GM19452 (cell line): Measurements from ENCODE around the gene EMD.
"Not testable (repeated sequence)": the region's sequence is repeated elsewhere in the genome, so short reads cannot be mapped to it uniquely, and the experiment has no call there.

Source experiments
- ATAC-seq: cut with Tn5 transposase; IDR thresholded peaks from one replicate; pipeline ENCODE4 v1.9.1; 2021; ENCODE audit not compliant: unreplicated experiment

EMD gene

DNA sequence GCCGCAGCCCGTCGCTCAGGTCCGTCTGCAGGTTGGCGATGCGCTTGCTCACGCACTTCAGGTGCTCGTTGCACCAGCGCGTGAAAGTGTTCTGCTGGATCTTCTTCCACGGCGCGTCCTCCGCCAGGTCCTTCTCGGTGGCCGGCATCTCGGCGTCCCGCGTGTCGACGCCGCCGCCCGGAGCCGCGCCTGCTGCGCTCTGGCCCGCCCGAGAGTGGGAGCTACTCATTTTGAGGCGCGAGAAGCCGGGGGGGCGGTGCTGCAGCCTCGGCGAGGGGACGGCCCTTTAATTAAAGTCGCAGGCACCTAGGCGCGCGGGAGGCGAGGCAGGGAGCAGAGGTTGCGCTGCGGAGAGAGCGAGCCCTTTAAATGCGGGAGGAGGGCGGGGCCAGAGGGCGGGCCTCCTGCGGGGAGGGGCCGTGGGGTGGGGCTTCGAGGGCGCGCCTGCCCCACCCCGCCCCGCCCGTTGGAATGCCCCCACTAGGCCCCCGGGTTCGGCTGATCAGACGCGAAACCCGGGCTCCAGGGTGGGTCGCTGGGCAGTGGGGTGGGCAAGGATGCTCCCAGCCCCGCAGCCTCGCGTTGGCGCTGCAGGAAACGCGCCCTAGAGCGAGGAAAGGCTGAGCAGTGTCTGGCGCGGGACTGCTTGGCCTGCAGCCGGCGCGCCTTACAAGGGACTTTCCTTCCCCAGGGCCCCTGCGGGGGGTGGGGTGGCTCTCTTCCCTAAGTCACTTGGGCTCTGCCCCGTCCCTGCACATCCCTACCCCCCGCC, 7.9 kb upstream of the EMD start:
- peak; percentile 55 for ATAC-seq

DNA sequence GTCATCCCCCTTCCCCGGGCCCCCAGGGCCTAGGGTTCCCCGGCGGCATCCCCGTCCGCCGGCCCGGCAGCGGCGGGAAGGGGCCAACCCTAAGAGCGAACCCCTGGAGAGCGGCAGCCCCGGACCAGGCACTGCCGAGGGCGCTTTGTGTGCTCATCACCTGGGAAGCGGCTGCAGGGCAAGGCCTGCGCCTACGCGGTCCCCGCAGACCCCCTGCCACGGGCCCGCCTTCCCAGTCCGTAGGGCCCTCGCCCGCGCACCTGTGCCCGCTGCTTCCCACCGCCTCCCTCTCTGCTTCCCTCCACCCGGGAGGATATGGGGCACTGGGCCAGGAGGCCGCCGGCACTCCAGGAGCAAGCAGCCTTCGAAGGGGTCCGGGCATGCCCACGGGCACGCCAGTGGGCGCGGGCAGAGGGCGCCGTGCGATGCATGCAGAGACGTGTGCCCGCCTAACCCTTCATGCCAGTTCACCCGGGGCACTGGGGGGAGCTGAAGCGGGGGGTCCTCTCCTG, 7.2 kb upstream of the EMD start:
- ATAC-seq = peak; percentile 10

DNA sequence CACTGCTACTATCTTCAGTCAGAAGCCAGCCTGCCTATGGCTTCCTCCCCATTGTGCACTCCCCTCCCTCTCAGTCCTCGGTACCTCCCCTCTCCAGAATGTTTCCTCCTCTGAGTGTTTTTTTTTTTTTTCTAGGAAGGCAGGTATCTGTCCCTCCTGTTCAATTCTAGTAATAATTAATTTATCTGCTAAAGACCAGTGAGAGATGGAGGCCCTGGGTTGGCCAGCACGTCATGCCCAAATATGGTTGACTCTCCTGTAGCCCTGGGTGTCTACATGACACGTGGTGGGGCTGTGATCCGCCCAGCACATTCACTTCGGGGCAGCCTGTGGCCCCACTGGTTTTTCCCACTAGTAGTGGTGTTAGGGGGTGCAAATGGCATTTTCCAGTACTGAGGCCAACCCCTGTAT, 6.5 kb upstream of the EMD start:
- ATAC-seq = no peak

DNA sequence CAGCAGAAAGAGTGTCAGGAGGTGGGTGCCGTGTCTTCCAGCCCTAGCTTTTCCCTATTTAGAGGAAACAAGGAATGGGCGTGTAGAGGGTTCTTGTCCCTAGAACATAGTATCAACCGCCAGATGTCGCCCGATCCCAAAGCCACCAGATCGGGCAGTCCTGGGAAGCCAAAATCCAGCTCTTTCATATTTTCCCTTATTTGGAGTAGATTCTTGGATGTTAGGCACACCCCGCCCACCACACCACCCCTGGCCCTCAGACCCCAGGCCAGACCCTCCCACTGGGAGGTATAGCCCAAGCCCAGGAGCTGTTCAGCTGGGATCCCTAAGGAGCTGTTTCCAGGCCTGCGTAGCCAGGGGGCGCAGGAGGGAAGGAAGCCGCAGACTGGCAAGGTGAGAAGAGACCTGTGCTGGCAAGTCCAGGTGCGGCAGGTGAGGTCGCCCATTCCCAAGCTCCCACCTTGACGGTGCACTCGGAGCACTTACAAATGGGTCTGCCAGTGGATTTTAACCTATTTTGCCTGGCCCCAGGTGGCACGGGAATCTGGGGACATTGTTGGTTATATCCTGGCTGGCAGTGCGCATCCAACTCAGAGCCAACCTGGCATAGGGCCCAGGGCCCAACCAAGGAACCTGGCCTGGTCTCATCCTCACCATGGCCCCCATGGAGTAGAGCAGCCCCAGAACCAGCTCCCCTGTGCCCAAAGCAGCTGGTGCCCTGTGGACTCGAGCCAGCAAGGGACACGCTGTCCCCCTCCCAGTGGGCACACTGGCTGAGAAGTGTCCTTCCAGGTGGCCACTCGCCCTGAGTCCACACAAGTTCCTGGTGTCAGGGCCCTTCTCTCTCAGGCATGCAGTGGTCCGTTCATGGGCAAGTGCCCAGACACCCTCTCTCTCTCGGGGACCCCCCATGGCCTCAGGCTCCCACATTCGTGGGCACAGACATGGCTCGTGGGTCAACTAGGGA, 5.5 kb upstream of the EMD start:
- no peak for ATAC-seq

DNA sequence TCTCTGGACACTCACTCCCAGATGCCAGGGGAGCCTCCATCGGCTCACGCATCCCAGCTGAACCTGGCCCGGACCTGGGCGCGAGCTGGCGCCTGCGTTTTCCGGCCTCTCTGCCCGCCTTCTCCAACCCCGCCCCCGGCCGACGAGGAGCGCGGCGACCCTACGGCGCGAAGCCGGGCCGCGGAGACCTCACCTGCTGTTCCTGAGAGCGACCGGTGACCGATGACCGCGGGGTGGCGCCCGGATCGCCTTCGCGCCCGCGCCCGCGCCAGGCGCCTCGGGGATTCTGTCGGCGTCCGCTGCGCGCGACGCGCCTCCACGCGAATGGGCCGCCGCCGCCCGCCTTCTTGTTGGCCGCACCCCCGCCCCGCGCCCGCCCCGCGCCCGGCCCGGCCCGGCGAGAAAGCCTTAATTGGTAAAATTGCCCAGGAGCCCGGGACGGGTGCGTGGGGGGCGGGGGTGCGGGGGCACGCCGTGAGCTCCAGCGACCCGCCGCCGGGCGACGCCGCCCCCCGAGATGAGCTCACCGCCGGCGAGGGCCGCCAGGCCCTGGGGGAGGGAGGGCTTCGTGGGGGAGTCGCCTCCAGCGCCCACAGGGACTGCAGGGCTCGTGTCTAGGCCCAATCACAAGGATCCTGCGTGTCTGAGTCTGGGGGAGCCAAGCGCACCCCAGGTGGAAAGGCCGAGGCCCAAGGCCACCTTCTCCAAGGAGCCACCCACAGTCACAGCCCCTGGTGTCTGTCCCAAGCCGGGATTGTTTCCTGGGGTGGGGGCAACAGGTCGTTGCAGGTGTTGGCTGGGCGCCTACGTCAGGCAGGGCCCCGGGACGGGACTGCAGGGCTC, 4.6 kb upstream of the EMD start, which contains the start of gene FLNA:
FLNA (minus strand) TSS at position 322 of the 843 bp plus-strand sequence. CDS start 3,389 bp downstream, outside the sequence.
- no peak for ATAC-seq

DNA sequence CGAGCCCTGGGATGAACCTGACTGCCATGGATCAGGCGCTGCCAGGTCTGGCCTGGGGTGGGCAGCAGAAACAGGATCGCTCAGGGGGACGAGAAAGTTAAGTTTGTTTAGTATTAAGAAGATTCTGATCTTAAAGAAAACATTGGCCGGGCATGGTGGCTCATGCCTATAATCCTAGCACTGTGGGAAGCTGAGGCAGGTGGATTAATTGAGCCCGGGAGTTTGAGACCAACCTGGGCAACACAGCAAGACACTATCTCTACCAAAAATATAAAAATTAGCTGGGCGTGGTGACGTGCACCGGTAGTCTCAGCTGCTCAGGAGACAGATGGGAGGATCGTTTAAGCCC, 4.0 kb upstream of the EMD start:
- ATAC-seq = no peak

DNA sequence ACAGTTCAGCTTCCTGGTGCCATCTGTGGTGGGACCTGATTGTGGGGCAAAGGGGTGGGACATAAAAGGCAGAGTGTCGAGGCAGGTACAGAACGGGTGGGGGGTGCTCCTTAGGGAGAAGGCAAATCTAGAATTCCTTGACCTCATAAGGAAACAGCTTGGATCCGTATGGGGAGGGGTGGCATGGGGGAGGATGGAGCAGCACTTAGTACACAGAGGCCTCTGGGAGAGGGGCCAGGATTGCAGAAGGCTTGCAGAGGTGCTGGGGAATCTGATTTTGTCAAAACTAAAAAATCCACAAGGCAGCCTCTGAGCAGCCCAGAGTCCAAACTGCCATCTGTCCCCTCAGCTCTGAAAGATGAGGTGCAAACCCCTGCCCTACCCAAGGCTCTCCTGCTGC, 2.3 kb upstream of the EMD start:
- ATAC-seq = no peak

DNA sequence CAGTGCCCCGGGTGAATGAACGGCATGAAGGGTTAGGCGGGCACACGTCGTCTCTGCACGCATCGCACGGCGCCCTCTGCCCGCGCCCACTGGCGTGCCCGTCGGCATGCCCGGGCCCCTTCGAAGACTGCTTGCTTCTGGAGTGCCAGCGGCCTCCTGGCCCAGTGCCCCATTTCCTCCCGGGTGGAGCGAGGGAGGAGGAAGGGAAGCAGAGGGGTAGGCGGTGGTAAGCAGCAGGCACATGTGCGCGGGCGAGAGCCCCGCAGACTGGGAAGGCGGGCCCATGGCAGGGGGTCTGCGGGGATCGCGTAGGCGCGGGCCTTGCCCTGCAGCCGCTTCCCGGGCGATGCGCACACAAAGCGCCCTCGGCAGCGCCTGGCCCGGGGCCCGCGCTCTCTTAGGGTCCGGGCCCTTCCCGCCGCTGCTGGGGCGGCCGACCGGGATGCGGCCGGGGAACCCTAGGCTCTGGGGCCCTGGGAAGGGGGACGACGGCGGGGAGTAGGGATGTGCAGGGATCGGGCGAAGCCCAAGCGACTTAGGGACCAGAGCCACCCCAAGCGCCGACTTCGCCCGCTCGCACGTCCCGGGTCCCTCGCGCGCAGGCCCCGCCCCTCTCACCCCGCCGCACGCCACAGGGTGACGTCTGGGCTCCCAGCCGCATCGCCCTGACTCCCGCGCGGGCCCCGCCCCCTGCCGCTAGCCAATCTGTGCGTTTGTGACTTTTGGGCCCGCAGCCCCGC, 866 bp upstream of the EMD start:
- peak; percentile 7 for ATAC-seq

DNA sequence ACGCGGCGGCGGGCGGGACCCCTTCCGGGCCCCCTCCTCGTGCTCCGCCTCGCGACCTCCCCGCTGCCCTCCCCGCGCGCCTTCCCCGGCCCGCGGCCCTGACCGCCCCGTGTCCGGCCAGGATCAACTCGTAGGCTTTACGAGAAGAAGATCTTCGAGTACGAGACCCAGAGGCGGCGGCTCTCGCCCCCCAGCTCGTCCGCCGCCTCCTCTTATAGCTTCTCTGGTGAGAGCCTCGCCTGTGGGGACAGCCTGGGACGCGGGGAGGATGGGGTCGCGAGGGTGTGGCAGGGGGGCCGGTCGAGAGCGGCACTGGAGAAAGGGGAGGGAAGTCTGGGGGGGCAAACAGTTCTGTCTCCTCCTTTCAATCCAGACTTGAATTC, 465 bp downstream of the EMD start:
- ATAC-seq = no peak

DNA sequence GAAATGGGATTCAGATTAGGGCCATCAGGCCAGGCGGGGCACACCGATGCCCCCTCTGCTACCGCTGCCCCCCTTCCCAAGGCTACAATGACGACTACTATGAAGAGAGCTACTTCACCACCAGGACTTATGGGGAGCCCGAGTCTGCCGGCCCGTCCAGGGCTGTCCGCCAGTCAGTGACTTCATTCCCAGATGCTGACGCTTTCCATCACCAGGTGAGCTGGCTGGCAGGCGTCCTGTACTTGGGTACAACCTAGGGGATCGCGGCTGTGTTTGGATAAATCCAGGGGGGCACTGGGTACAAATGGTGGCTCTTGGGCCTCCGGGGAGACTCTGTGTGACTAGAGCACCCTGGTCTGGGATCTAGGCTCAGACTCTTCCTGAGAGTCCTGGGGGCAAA, 1.1 kb downstream of the EMD start:
- ATAC-seq = no peak

DNA sequence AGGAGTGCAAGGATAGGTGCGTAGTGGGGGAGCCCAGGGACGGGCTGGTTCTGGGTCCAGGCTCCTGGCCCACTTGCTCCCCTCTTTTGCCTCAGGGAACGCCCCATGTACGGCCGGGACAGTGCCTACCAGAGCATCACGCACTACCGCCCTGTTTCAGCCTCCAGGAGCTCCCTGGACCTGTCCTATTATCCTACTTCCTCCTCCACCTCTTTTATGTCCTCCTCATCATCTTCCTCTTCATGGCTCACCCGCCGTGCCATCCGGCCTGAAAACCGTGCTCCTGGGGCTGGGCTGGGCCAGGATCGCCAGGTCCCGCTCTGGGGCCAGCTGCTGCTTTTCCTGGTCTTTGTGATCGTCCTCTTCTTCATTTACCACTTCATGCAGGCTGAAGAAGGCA, 1.7 kb downstream of the EMD start:
- ATAC-seq = no peak

DNA sequence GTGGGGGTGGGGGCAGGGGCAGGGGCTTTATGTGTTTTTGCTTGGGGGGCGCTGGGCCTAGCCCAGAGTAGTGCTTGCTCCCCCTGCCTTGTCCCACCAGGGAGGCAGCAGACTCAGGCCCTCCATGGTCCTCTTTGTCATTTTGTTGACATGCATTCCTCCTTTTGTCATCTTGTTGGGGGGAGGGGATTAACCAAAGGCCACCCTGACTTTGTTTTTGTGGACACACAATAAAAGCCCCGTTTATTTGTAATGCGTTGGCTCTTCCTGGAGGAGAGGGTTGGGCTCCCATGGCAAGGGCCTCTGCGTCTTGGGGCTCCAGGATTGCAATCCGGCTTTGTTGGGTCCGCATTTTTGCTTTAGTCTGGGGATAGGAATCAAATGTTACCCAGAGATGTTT, 2.2 kb downstream of the EMD start:
- no peak for ATAC-seq

DNA sequence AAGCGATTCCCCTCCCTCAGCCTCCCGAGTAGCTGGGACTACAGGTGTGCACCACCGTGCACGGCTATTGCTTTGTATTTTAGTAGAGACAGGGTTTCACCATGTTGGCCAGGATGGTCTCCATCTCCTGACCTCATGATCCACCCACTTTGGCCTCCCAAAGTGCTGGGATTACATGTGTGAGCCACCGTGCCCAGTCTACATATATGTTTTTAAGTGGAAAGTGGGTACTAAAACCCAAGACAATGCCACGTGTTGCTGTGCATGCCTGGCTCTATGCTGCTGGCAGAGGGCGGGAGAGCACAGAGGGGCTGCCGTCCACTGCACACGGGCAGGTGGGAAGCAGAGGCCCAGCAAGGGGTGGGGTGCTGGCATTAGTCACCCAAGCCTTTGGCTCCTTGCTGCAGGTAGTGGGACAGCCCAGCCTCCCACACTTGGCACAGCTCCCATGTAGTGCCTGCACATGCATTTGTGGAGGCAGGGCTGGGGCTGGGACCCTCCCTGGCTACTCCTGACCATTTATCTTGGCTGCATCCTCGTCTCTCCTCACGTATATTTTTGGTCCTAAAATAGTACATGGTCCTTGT, 3.5 kb downstream of the EMD start:
- no peak for ATAC-seq

DNA sequence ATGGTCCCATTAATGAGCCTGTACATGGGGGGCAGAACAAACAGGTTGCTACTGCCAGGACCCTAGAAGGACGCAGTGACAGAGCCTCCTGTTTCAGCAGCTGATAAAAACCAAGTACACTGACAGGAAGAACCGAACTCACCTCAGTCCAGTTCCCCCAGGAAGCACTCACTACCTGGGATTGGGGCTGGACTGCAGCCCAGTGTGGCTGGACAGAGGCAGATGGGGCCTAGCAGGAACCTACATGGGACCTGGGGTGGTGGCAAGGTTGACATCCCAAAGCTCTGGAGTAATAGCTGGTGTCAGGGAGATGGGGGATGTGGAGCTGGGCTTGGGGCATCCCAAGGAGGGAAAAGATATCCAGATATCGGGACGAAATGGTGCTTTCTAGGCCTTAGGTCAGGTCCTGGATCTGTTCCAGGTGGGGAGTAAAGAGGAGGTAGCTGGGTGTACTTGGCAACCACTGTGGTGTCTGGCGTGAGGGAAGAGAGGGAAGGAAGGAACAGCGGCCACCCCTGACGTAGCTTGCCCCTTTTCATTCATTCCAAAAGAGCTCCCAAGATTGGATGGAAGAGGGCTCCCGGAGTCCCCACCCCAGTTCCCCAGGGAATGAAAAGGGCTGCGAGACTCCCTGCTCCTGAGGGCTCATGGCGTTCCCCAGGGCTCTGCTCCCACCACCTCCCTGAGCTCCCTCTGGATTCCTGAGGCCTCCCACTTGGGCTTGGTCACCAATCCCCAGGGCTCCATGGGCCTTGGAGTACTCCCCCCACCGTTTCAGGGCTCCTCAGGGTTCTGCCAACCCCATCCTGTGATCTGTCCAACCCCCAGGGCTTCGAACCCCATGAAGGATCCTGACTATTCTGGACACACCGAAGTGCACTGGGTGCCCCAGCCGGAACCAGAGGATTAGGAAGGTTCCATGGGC, 4.5 kb downstream of the EMD start:
- no peak for ATAC-seq

DNA sequence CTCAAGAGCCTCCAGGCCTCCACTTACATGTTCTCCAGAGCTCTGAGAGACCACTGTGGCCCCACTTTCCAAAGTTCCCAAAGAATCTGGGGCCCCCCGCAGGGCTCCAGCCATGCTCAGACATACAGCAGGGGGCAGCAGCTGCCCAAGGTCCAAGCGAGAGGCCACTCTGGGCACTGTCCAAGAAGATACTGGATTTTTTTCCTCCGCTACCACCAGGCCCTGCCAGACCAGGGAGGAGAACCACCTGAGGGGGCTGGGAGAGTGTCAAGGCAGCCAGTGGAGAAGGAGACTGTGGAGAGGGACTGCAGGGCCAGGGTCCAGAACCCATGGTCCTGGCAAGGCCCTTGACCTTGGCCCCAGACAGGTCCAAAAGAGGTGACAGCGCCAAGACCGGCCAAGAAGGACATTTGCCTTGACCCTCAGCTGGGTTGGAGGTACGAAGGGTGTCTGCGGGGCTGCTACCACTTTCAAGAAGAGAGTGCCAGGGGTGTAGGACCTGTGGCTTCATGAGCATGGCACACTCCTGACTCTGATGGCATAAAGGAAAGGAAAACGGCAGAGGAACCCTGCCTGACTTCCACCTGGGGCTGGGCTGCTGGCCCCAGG, 5.3 kb downstream of the EMD start:
- ATAC-seq = no peak

DNA sequence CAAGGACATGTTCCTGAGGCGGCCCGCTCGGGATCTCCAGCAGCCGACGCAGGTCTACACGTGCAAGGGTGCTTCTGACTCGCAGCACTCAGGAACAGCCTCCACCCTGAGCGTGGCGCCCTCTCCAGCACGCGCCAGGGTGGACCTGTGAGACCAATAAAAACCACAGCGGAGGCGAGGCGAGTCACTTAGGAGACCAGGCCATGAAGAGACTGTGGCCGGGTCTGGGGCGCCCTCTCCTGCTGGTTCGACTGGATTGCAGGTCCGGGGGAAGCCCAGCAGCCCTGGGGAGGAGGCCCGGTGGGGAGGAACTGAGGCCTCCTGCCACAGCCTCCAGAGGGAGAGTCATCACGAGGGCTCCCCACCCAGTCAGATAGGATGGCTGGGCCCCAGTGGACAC, 9.0 kb downstream of the EMD start:
- not testable (repeated sequence) for ATAC-seq

DNA sequence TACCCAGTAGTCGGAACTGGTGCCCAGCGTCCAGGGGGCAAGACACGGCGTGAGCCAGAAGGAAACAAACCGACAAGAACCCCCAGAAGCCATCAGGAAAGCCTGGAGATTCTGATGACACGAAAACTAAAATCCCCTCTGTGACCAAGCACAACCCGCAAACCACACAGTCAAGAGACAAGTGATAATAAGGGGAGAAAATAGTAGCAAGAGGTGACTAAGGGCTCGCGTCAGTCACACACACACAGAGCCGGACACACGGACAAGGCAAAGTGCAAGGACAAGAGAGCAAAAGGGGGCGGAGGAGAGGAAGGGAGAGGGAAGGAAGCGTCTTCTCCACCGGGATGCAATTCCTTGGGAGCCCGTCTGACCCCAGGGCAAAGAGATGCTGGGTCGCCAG, 9.6 kb downstream of the EMD start:
- ATAC-seq = not testable (repeated sequence)
